MCF 10A (cell line): ENCODE measurements around the gene TMSB15C. TPM values are rescaled to one million over a fixed set of nuclear protein-coding genes. Genes with fewer than 3 reads are reported as not detected.

ENCODE experiments used
- BruUV-seq: library from RNA; stranded (reverse); fragments of 400-500 nt; replicated peaks from 2 replicates; lab custom pipeline; 2021; lab: Mats Ljungman, UMichigan
- CTCF ChIA-PET: fragments of 300-600 bp; sonication (Branson Sonifier 250); formaldehyde crosslinking; extraction: SDS; loops from one replicate; lab custom pipeline; 2021; ENCODE audit warnings: antibody characterized with exemption, inconsistent platforms; lab: Yijun Ruan, JAX
- POLR2A ChIA-PET: fragments of 300-600, 350-650 bp; sonication (Branson Sonifier 250); formaldehyde crosslinking; extraction: SDS; loops from one replicate; lab custom pipeline; 2020; ENCODE audit warnings: antibody characterized with exemption, inconsistent platforms; lab: Yijun Ruan, JAX
- DNase-seq: peaks from one replicate; pipeline ENCODE4 v3.0.0-alpha.2; 2018; ENCODE audit not compliant: unreplicated experiment
- H3K27ac Mint-ChIP-seq: one replicate; pipeline ENCODE4 v1.8.0; 2022; ENCODE audit warnings: mild to moderate bottlenecking, low read depth, mixed read lengths; ENCODE audit not compliant: unreplicated experiment
- H3K27me3 Mint-ChIP-seq: one replicate; pipeline ENCODE4 v1.8.0; 2022; ENCODE audit warnings: mixed read lengths; ENCODE audit not compliant: insufficient read depth, unreplicated experiment
- H3K36me3 Mint-ChIP-seq: one replicate; pipeline ENCODE4 v1.8.0; 2022; ENCODE audit warnings: mild to moderate bottlenecking, moderate library complexity, mixed read lengths; ENCODE audit not compliant: insufficient read depth, unreplicated experiment
- H3K4me1 Mint-ChIP-seq: one replicate; pipeline ENCODE4 v1.8.0; 2022; ENCODE audit warnings: mixed read lengths; ENCODE audit not compliant: insufficient read depth, unreplicated experiment
- H3K4me3 Mint-ChIP-seq: one replicate; pipeline ENCODE4 v1.8.0; 2022; ENCODE audit warnings: mild to moderate bottlenecking, moderate library complexity, mixed read lengths; ENCODE audit not compliant: unreplicated experiment
- H3K9me3 Mint-ChIP-seq: one replicate; pipeline ENCODE4 v1.8.0; 2022; ENCODE audit warnings: mixed read lengths; ENCODE audit not compliant: unreplicated experiment
- intact Hi-C: fragments of 100-400 bp; cut with micrococcal nuclease; formaldehyde crosslinking; loops from 2 replicates; pipeline ENCODE4 v1.14.1; 2022
- total RNA-seq: library from RNA; stranded (reverse); gene quantifications from 2 replicates; pipeline ENCODE4 v1.2.3, GENCODE V29; 2022
- TF ChIP-seq, protein P1 (sequence below): fragments of 200-600 bp; IDR thresholded peaks from one replicate; pipeline ENCODE4 v1.8.0; 2022; ENCODE audit warnings: antibody characterized with exemption, mild to moderate bottlenecking; ENCODE audit not compliant: unreplicated experiment

TMSB15C gene
- total RNA-seq, 1 experiment from 2014 or later, result 1.3 TPM

DNA sequence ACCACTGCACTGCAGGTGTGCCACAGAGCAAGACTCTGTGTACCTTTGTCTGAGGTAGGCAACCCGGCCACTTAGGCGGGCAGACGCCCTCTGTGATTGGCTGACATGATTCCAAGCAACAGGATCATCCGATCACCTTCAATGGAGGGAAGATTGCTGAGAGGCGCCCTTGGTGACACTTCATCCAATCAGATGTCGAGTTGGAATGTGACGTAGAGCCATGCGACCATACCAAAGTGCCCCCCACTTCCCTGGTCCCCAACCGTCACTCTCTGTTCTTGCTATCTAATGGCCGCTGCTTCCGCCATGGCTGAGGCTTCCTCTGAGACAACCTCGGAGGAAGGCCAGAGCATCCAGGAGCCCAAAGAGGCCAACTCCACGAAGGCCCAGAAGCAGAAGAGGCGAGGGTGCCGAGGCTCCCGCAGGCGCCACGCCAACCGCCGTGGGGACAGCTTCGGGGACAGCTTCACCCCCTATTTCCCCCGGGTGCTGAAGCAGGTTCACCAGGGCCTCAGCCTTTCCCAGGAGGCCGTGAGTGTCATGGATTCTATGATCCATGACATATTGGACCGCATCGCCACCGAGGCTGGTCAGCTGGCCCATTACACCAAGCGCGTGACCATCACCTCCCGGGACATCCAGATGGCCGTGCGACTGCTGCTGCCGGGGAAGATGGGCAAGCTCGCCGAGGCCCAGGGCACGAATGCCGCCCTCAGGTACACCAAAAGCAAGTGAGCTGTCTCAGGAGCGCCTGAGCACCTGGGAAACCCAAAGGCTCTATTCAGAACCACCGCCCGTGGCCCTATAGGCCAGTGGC lies 36.1 kb downstream of the TMSB15C start, which contains the start of gene H2BW2:
Gene H2BW2, plus strand, starts transcription at position 268 of the 817 bp plus-strand sequence. Its CDS starts 39 bp downstream, at position 307.
- POLR2A ChIA-PET, result no interaction called here
- no peaks in the 10 kb centered on the region for H3K36me3 Mint-ChIP-seq
- BruUV-seq, result no TSS peak

More for the DNA sequence above, 36.1 kb downstream of the TMSB15C start, which contains the start of gene H2BW2:
- no peak for DNase-seq
- intact Hi-C loops, result no loop called here
- H3K27me3 Mint-ChIP-seq, result peaks cover 49% of the 10 kb centered on the region
- CTCF ChIA-PET, result interaction anchor here (0.6 kb wide), 1 partner anchor 278 kb away, joined by 3 read pairs; no protein-coding TSS in a partner anchor
- H3K4me3 Mint-ChIP-seq, result no peak within 1 kb of the TSS
- H3K4me1 Mint-ChIP-seq, result no peaks in the 10 kb centered on the region
- no peak within 1 kb of the TSS for H3K27ac Mint-ChIP-seq
- TF ChIP-seq, protein P1, sequence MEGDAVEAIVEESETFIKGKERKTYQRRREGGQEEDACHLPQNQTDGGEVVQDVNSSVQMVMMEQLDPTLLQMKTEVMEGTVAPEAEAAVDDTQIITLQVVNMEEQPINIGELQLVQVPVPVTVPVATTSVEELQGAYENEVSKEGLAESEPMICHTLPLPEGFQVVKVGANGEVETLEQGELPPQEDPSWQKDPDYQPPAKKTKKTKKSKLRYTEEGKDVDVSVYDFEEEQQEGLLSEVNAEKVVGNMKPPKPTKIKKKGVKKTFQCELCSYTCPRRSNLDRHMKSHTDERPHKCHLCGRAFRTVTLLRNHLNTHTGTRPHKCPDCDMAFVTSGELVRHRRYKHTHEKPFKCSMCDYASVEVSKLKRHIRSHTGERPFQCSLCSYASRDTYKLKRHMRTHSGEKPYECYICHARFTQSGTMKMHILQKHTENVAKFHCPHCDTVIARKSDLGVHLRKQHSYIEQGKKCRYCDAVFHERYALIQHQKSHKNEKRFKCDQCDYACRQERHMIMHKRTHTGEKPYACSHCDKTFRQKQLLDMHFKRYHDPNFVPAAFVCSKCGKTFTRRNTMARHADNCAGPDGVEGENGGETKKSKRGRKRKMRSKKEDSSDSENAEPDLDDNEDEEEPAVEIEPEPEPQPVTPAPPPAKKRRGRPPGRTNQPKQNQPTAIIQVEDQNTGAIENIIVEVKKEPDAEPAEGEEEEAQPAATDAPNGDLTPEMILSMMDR, result no peak
- peaks cover under 1% of the 10 kb centered on the region for H3K9me3 Mint-ChIP-seq

Other genes with a start within 250 kb of the TMSB15C start
- 0.07 TPM in 1 of 2 replicates, not detected in the other for gene RAB9B, start 244.0 kb downstream of the TMSB15C start, total RNA-seq
- 2.1 and 3.0 TPM in 2 replicates for gene TMSB15B, start 113.6 kb downstream of the TMSB15C start, total RNA-seq
- gene H2BW1, start 62.5 kb downstream of the TMSB15C start, total RNA-seq, result not detected in 2 replicates
- not detected in 2 replicates for gene H2BW2, start 36.3 kb downstream of the TMSB15C start, total RNA-seq
- not detected in 2 replicates for gene ZCCHC18, start 36.3 kb upstream of the TMSB15C start, total RNA-seq
- gene SLC25A53, start 80.8 kb upstream of the TMSB15C start, total RNA-seq, result 3.2 and 4.1 TPM in 2 replicates
- gene FAM199X, start 90.2 kb upstream of the TMSB15C start, total RNA-seq, result 26.0 and 27.2 TPM in 2 replicates
- gene ESX1, start 178.7 kb upstream of the TMSB15C start, total RNA-seq, result not detected in 2 replicates